DOHH2 (cell line): ENCODE measurements around the gene GCSAML.

Experiments
- CTCF ChIP-seq: fragments of 200-600 bp; sonication (generic); IDR thresholded peaks from one replicate; pipeline ENCODE4 v1.5.1; 2014; ENCODE audit warnings: antibody characterized with exemption, mild to moderate bottlenecking, low read depth, low read length; ENCODE audit not compliant: poor library complexity, severe bottlenecking
- EZH2phosphoT487 ChIP-seq: fragments of 200-600 bp; sonication (generic); IDR thresholded peaks from 2 replicates; pipeline ENCODE4 v1.6.1; 2017; ENCODE audit warnings: borderline replicate concordance, mild to moderate bottlenecking, antibody characterized with exemption, low read length, moderate library complexity, mixed read lengths

GRCh38 chr1:247578946-247579460, 30.1 kb downstream of the GCSAML start:
- TF ChIP-seq CTCF (no peak), EZH2phosphoT487 (no peak)
